Measurements from ENCODE around the gene FLNB. TPM values are rescaled to one million over a fixed set of nuclear protein-coding genes. Genes with fewer than 3 reads are reported as not detected.

The FLNB gene
- total RNA-seq, 2 donors from 2014 or later = 212 to 221 TPM

- H3K4me3 Mint-ChIP-seq = no peak overlapping the region
- Histone ChIP-seq H3K9ac (ENCODE audit: extremely low read depth, low read length, poor library complexity, severe bottlenecking) (no peak overlapping the region), H3K4me1 (ENCODE audit: control insufficient read depth, insufficient read depth, low read length) (peaks cover 7% of the 10 kb centered on the region), H3K9me3 (ENCODE audit: control insufficient read depth, low read length) (no peaks in the 10 kb centered on the region), H3K36me3 (ENCODE audit: control insufficient read depth, insufficient read depth, low read length) (peaks cover 98% of the 10 kb centered on the region), H3K27ac (ENCODE audit: low read depth, low read length) (no peak overlapping the region), H3K4me3 (ENCODE audit: low read length) (no peak overlapping the region), H3K27me3 (ENCODE audit: control insufficient read depth, insufficient read depth, low read length, poor library complexity, severe bottlenecking) (no peaks in the 10 kb centered on the region)
- no peaks in the 10 kb centered on the region for H3K9me3 Mint-ChIP-seq
- H3K27me3 Mint-ChIP-seq (ENCODE audit: insufficient read depth) = no peaks in the 10 kb centered on the region
- no peak overlapping the region for H3K27ac Mint-ChIP-seq
- no peak for DNase-seq
- peaks cover 93% of the 10 kb centered on the region for H3K36me3 Mint-ChIP-seq (ENCODE audit: low read depth)
- no peaks in the 10 kb centered on the region for H3K4me1 Mint-ChIP-seq
- TF ChIP-seq CTCF (conservative IDR thresholded peaks at IDR 0.05) = no peak
- 92 to 99% methylated on average over 7 of the region's 7 CpGs for WGBS, 2 experiments (ENCODE audit: insufficient coverage in 1 of 2, insufficient read length in 1 of 2)
Measured at GRCh38 chr3:58158442-58159153, 150.4 kb downstream of the FLNB start.

GRCh38 chr3:58160399-58160798 is 152.2 kb downstream of the FLNB start:
- H3K4me1 ChIP-seq (ENCODE audit: control insufficient read depth, insufficient read depth, low read length) = peaks cover 21% of the 10 kb centered on the region
- no peaks in the 10 kb centered on the region for H3K27me3 Mint-ChIP-seq (ENCODE audit: insufficient read depth)
- no peak overlapping the region for H3K27ac Mint-ChIP-seq
- peaks cover 4% of the 10 kb centered on the region for H3K4me1 Mint-ChIP-seq
- H3K9me3 Mint-ChIP-seq = no peaks in the 10 kb centered on the region
- no peak for DNase-seq
- peaks cover 90% of the 10 kb centered on the region for H3K36me3 Mint-ChIP-seq (ENCODE audit: low read depth)
- H3K36me3 ChIP-seq (ENCODE audit: control insufficient read depth, insufficient read depth, low read length) = peaks cover 100% of the 10 kb centered on the region
- no peaks in the 10 kb centered on the region for H3K27me3 ChIP-seq (ENCODE audit: control insufficient read depth, insufficient read depth, low read length, poor library complexity, severe bottlenecking)
- no peak overlapping the region for H3K27ac ChIP-seq (ENCODE audit: low read depth, low read length)
- no peaks in the 10 kb centered on the region for H3K9me3 ChIP-seq (ENCODE audit: control insufficient read depth, low read length)
- TF ChIP-seq CTCF (conservative IDR thresholded peaks at IDR 0.05) = no peak
- no peak overlapping the region for H3K4me3 ChIP-seq (ENCODE audit: low read length)
- 93 to 100% methylated on average over 1 of the region's 1 CpG for WGBS, 2 experiments (ENCODE audit: insufficient coverage in 1 of 2, insufficient read length in 1 of 2)
- H3K9ac ChIP-seq (ENCODE audit: extremely low read depth, low read length, poor library complexity, severe bottlenecking) = no peak overlapping the region
- no peak overlapping the region for H3K4me3 Mint-ChIP-seq

- peaks cover 98% of the 10 kb centered on the region for H3K36me3 ChIP-seq (ENCODE audit: control insufficient read depth, insufficient read depth, low read length)
- 95 to 99% methylated on average over 8 to 11 of the region's 11 CpGs for WGBS, 2 experiments (ENCODE audit: insufficient coverage in 1 of 2, insufficient read length in 1 of 2)
- no peak for DNase-seq
- H3K27me3 ChIP-seq (ENCODE audit: control insufficient read depth, insufficient read depth, low read length, poor library complexity, severe bottlenecking) = no peaks in the 10 kb centered on the region
- H3K4me1 Mint-ChIP-seq = peaks cover 9% of the 10 kb centered on the region
- peak overlapping the region; percentile 73 for H3K27ac Mint-ChIP-seq
- no peaks in the 10 kb centered on the region for H3K9me3 ChIP-seq (ENCODE audit: control insufficient read depth, low read length)
- H3K27me3 Mint-ChIP-seq (ENCODE audit: insufficient read depth) = no peaks in the 10 kb centered on the region
- H3K9ac ChIP-seq (ENCODE audit: extremely low read depth, low read length, poor library complexity, severe bottlenecking) = no peak overlapping the region
- TF ChIP-seq CTCF (conservative IDR thresholded peaks at IDR 0.05) = no peak
- no peak overlapping the region for H3K4me3 Mint-ChIP-seq
- peaks cover 27% of the 10 kb centered on the region for H3K4me1 ChIP-seq (ENCODE audit: control insufficient read depth, insufficient read depth, low read length)
- H3K9me3 Mint-ChIP-seq = no peaks in the 10 kb centered on the region
- peaks cover 86% of the 10 kb centered on the region for H3K36me3 Mint-ChIP-seq (ENCODE audit: low read depth)
- H3K4me3 ChIP-seq (ENCODE audit: low read length) = no peak overlapping the region
- H3K27ac ChIP-seq (ENCODE audit: low read depth, low read length) = no peak overlapping the region
Measured at GRCh38 chr3:58161435-58162398, 153.5 kb downstream of the FLNB start.
